Measurements from ENCODE around the gene FAM174B. TPM values are rescaled to one million over a fixed set of nuclear protein-coding genes. Genes with fewer than 3 reads are reported as not detected.

Gene FAM174B
- total and polyA plus RNA-seq, 2 experiments from 2014 or later, result 15.0 to 21.8 TPM

DNA sequence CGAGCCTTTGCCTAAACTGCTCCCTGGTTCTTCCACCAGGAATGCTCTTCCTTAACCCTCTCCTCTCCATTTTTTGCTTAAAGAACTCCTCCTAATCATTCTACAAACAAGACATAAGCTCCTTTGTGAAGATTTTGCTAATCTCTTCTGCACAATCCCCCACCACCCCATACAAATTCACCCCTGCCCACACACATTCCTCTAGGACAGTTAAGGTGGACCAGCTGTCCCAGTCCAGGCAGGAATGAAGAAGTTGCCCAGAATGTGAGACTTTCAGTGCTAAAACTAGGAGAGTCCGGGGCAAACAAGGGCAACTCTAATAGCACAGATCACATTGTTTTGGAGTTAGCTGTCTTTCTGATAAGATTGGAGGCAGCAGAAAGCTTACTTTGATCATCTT lies 13.9 kb upstream of the FAM174B start:
- Histone ChIP-seq H2AFZ (no peak overlapping the region), H4K20me1 (replicated peaks; ENCODE audit: insufficient read depth) (no peaks in the 10 kb centered on the region), H3K4me2 (no peak overlapping the region), H3K27ac (ENCODE audit: low read depth) (no peak overlapping the region), H3K4me1 (ENCODE audit: insufficient read depth) (peaks cover 26% of the 10 kb centered on the region), H3K79me2 (replicated peaks; ENCODE audit: insufficient read depth) (no peaks in the 10 kb centered on the region), H3K27me3 (ENCODE audit: insufficient read depth) (no peaks in the 10 kb centered on the region), H3K4me3 (no peak overlapping the region), H3K9me2 (ENCODE audit: insufficient read depth) (no peaks in the 10 kb centered on the region), H3K36me3 (ENCODE audit: insufficient read depth) (no peaks in the 10 kb centered on the region), H3F3A (replicated peaks; ENCODE audit: low read depth) (no peaks in the 10 kb centered on the region)
- no peak overlapping the region for H3K4me3 Mint-ChIP-seq
- peaks cover 40% of the 10 kb centered on the region for H3K4me1 Mint-ChIP-seq
- no peaks in the 10 kb centered on the region for H3K36me3 Mint-ChIP-seq (ENCODE audit: low read depth)
- H3K27ac Mint-ChIP-seq, result no peak overlapping the region
- ATAC-seq (no peak), DNase-seq (ENCODE audit: low spot score) (no peak)
- H3K9me3 Mint-ChIP-seq, result no peaks in the 10 kb centered on the region; the same call in 2 of the 3 replicates
- no peak for TF ChIP-seq ZNF331 (CRISPR knock-in tag; IDR thresholded peaks at IDR 0.05; ENCODE audit: low read depth)
- no peak for TF ChIP-seq CREB1 (CRISPR knock-in tag; IDR thresholded peaks at IDR 0.05; ENCODE audit: low read depth)
- no peak for TF ChIP-seq JUNB (IDR thresholded peaks at IDR 0.05; ENCODE audit: unreplicated experiment)
- TF ChIP-seq, protein P1, sequence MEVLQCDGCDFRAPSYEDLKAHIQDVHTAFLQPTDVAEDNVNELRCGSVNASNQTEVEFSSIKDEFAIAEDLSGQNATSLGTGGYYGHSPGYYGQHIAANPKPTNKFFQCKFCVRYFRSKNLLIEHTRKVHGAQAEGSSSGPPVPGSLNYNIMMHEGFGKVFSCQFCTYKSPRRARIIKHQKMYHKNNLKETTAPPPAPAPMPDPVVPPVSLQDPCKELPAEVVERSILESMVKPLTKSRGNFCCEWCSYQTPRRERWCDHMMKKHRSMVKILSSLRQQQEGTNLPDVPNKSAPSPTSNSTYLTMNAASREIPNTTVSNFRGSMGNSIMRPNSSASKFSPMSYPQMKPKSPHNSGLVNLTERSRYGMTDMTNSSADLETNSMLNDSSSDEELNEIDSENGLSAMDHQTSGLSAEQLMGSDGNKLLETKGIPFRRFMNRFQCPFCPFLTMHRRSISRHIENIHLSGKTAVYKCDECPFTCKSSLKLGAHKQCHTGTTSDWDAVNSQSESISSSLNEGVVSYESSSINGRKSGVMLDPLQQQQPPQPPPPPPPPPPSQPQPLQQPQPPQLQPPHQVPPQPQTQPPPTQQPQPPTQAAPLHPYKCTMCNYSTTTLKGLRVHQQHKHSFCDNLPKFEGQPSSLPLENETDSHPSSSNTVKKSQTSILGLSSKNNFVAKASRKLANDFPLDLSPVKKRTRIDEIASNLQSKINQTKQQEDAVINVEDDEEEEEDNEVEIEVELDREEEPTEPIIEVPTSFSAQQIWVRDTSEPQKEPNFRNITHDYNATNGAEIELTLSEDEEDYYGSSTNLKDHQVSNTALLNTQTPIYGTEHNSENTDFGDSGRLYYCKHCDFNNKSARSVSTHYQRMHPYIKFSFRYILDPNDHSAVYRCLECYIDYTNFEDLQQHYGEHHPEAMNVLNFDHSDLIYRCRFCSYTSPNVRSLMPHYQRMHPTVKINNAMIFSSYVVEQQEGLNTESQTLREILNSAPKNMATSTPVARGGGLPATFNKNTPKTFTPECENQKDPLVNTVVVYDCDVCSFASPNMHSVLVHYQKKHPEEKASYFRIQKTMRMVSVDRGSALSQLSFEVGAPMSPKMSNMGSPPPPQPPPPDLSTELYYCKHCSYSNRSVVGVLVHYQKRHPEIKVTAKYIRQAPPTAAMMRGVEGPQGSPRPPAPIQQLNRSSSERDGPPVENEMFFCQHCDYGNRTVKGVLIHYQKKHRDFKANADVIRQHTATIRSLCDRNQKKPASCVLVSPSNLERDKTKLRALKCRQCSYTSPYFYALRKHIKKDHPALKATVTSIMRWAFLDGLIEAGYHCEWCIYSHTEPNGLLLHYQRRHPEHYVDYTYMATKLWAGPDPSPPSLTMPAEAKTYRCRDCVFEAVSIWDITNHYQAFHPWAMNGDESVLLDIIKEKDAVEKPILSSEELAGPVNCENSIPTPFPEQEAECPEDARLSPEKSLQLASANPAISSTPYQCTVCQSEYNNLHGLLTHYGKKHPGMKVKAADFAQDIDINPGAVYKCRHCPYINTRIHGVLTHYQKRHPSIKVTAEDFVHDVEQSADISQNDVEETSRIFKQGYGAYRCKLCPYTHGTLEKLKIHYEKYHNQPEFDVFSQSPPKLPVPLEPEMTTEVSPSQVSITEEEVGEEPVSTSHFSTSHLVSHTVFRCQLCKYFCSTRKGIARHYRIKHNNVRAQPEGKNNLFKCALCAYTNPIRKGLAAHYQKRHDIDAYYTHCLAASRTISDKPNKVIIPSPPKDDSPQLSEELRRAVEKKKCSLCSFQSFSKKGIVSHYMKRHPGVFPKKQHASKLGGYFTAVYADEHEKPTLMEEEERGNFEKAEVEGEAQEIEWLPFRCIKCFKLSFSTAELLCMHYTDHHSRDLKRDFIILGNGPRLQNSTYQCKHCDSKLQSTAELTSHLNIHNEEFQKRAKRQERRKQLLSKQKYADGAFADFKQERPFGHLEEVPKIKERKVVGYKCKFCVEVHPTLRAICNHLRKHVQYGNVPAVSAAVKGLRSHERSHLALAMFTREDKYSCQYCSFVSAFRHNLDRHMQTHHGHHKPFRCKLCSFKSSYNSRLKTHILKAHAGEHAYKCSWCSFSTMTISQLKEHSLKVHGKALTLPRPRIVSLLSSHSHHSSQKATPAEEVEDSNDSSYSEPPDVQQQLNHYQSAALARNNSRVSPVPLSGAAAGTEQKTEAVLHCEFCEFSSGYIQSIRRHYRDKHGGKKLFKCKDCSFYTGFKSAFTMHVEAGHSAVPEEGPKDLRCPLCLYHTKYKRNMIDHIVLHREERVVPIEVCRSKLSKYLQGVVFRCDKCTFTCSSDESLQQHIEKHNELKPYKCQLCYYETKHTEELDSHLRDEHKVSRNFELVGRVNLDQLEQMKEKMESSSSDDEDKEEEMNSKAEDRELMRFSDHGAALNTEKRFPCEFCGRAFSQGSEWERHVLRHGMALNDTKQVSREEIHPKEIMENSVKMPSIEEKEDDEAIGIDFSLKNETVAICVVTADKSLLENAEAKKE (CRISPR knock-in tag; IDR thresholded peaks at IDR 0.05), result no peak
- TF ChIP-seq STAT1 (IDR thresholded peaks at IDR 0.05; ENCODE audit: unreplicated experiment), result no peak
- no peak for TF ChIP-seq EZH2 (IDR thresholded peaks at IDR 0.05; ENCODE audit: low read depth, unreplicated experiment)
- no peak for TF ChIP-seq POLR2AphosphoS5 (IDR thresholded peaks at IDR 0.05; ENCODE audit: low read depth)
- TF ChIP-seq, protein P2, sequence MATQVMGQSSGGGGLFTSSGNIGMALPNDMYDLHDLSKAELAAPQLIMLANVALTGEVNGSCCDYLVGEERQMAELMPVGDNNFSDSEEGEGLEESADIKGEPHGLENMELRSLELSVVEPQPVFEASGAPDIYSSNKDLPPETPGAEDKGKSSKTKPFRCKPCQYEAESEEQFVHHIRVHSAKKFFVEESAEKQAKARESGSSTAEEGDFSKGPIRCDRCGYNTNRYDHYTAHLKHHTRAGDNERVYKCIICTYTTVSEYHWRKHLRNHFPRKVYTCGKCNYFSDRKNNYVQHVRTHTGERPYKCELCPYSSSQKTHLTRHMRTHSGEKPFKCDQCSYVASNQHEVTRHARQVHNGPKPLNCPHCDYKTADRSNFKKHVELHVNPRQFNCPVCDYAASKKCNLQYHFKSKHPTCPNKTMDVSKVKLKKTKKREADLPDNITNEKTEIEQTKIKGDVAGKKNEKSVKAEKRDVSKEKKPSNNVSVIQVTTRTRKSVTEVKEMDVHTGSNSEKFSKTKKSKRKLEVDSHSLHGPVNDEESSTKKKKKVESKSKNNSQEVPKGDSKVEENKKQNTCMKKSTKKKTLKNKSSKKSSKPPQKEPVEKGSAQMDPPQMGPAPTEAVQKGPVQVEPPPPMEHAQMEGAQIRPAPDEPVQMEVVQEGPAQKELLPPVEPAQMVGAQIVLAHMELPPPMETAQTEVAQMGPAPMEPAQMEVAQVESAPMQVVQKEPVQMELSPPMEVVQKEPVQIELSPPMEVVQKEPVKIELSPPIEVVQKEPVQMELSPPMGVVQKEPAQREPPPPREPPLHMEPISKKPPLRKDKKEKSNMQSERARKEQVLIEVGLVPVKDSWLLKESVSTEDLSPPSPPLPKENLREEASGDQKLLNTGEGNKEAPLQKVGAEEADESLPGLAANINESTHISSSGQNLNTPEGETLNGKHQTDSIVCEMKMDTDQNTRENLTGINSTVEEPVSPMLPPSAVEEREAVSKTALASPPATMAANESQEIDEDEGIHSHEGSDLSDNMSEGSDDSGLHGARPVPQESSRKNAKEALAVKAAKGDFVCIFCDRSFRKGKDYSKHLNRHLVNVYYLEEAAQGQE (IDR thresholded peaks at IDR 0.05; ENCODE audit: unreplicated experiment), result no peak
- peaks cover 13% of the 10 kb centered on the region for H3K27me3 Mint-ChIP-seq (ENCODE audit: insufficient read depth, low read depth, poor library complexity)

Measured in GM23338 (cell line).